Measurements from ENCODE around the gene MYRIP.

- TF ChIP-seq, protein P1, sequence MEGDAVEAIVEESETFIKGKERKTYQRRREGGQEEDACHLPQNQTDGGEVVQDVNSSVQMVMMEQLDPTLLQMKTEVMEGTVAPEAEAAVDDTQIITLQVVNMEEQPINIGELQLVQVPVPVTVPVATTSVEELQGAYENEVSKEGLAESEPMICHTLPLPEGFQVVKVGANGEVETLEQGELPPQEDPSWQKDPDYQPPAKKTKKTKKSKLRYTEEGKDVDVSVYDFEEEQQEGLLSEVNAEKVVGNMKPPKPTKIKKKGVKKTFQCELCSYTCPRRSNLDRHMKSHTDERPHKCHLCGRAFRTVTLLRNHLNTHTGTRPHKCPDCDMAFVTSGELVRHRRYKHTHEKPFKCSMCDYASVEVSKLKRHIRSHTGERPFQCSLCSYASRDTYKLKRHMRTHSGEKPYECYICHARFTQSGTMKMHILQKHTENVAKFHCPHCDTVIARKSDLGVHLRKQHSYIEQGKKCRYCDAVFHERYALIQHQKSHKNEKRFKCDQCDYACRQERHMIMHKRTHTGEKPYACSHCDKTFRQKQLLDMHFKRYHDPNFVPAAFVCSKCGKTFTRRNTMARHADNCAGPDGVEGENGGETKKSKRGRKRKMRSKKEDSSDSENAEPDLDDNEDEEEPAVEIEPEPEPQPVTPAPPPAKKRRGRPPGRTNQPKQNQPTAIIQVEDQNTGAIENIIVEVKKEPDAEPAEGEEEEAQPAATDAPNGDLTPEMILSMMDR (conservative IDR thresholded peaks at IDR 0.05; ENCODE audit: low read depth in 2 of 2), result no peak
- TF ChIP-seq POLR2AphosphoS5 (IDR thresholded peaks at IDR 0.05; ENCODE audit: low read depth), result no peak
- TF ChIP-seq CREB1 (CRISPR knock-in tag; IDR thresholded peaks at IDR 0.05; ENCODE audit: low read depth), result no peak
- no peak for TF ChIP-seq ZNF331 (CRISPR knock-in tag; IDR thresholded peaks at IDR 0.05; ENCODE audit: low read depth)
- no peak for TF ChIP-seq JUNB (IDR thresholded peaks at IDR 0.05; ENCODE audit: unreplicated experiment)
These were observed 34.0 kb downstream of the MYRIP start for GRCh38 chr3:39843440-39843839.
